Keratinocyte (primary cell): ENCODE results near the gene MTUS2.

ENCODE experiments used
- CTCF ChIP-seq, 3 experiments: IDR thresholded peaks in 1 of 3; conservative IDR thresholded peaks in 1 of 3; optimal IDR thresholded peaks in 1 of 3; 2 replicates in 2 of 3; 3 replicates in 1 of 3; pipeline versions ENCODE3 to v1.5.1; 2011; ENCODE audit warnings: low read length in 3 of 3, mild to moderate bottlenecking in 3 of 3, moderate library complexity in 2 of 3, control low read depth in 1 of 3, inconsistent platforms in 1 of 3; ENCODE audit not compliant: insufficient read depth in 2 of 3; ENCODE audit errors: extremely low read depth in 1 of 3
- EZH2 ChIP-seq: IDR thresholded peaks from one replicate; pipeline ENCODE4 v1.6.1; 2012; ENCODE audit warnings: inconsistent platforms, mild to moderate bottlenecking, low read length, moderate library complexity

- TF ChIP-seq EZH2 (no peak), CTCF (optimal IDR thresholded peaks at IDR 0.05 in 1 of 3, IDR thresholded peaks at IDR 0.05 in 1 of 3, conservative IDR thresholded peaks at IDR 0.05 in 1 of 3; ENCODE audit: extremely low read depth in 1 of 3, insufficient read depth in 2 of 3, low read length in 3 of 3) (no peak)
Measured at GRCh38 chr13:29436291-29436690, 616.2 kb downstream of the MTUS2 start.
